Stimulated activated memory B cell treated with anti-CD40 and anti-IgM and Interleukin-4, amounts not matched to agents 10 μg/mL and 1 μg/mL and 100 μg/mL, for 72 hours (primary cell): Measurements from ENCODE around the gene MACROD2.

Source experiments
- ATAC-seq: fragments of 150-1000 bp; cut with Tn5 transposase; 2 replicates; pipeline ENCODE4 v1.10.0; 2021
- H3K27ac Mint-ChIP-seq: one replicate; pipeline ENCODE4 v1.8.0; 2022; ENCODE audit warnings: mild to moderate bottlenecking, mixed read lengths
- H3K27me3 Mint-ChIP-seq: one replicate; pipeline ENCODE4 v1.8.0; 2022; ENCODE audit warnings: mixed read lengths
- H3K36me3 Mint-ChIP-seq: one replicate; pipeline ENCODE4 v1.8.0; 2022; ENCODE audit warnings: mixed read lengths
- H3K4me1 Mint-ChIP-seq: one replicate; pipeline ENCODE4 v1.8.0; 2022; ENCODE audit warnings: mixed read lengths
- H3K4me3 Mint-ChIP-seq: one replicate; pipeline ENCODE4 v1.8.0; 2022; ENCODE audit warnings: mild to moderate bottlenecking, moderate library complexity, mixed read lengths
- H3K9me3 Mint-ChIP-seq: one replicate; pipeline ENCODE4 v1.8.0; 2022; ENCODE audit warnings: mixed read lengths

MACROD2 gene

GRCh38 chr20:15071085-15071808, 1075.9 kb downstream of the MACROD2 start:
- no peaks in the 10 kb centered on the region for H3K9me3 Mint-ChIP-seq
- ATAC-seq = no peak
- no peak overlapping the region for H3K4me3 Mint-ChIP-seq
- H3K27me3 Mint-ChIP-seq = no peaks in the 10 kb centered on the region
- H3K4me1 Mint-ChIP-seq = no peaks in the 10 kb centered on the region
- H3K27ac Mint-ChIP-seq = no peak overlapping the region
- no peaks in the 10 kb centered on the region for H3K36me3 Mint-ChIP-seq

DNA sequence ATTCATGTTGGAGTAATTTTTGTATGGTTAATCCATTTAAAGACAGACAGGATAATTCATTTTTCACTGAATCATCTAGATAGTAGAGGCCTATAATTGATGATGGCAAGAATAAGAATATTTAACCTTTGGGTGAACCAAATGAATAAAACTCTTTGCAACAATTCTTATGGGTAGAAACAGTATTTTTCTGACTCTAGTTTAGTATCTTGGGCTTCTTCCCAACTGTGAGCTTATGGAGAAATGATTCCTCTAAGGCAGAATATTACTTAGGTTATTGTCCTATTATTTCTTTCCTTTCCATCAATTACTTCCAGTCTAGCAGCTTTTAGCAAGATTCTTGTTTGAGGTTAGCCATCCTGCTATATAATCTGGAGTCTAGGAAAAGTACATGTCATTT, 1077.0 kb downstream of the MACROD2 start:
- Mint-ChIP-seq H3K27me3 (no peaks in the 10 kb centered on the region), H3K27ac (no peak overlapping the region), H3K36me3 (no peaks in the 10 kb centered on the region), H3K9me3 (no peaks in the 10 kb centered on the region), H3K4me3 (no peak overlapping the region), H3K4me1 (no peaks in the 10 kb centered on the region)
- ATAC-seq = no peak

- no peak for ATAC-seq
- Mint-ChIP-seq H3K4me3 (no peak overlapping the region), H3K9me3 (no peaks in the 10 kb centered on the region)
These were observed 1080.3 kb downstream of the MACROD2 start for GRCh38 chr20:15075586-15075985.

GRCh38 chr20:15076785-15077184, 1081.5 kb downstream of the MACROD2 start:
- H3K4me1 Mint-ChIP-seq = no peaks in the 10 kb centered on the region
- H3K9me3 Mint-ChIP-seq = no peaks in the 10 kb centered on the region
- no peak for ATAC-seq
- H3K27me3 Mint-ChIP-seq = no peaks in the 10 kb centered on the region
- no peak overlapping the region for H3K4me3 Mint-ChIP-seq
- no peaks in the 10 kb centered on the region for H3K36me3 Mint-ChIP-seq
- H3K27ac Mint-ChIP-seq = no peak overlapping the region

More at GRCh38 chr20:15075586-15075985, 1080.3 kb downstream of the MACROD2 start:
- no peaks in the 10 kb centered on the region for H3K4me1 Mint-ChIP-seq
- no peaks in the 10 kb centered on the region for H3K36me3 Mint-ChIP-seq
- no peaks in the 10 kb centered on the region for H3K27me3 Mint-ChIP-seq
- H3K27ac Mint-ChIP-seq = no peak overlapping the region

GRCh38 chr20:15077733-15078250, 1082.5 kb downstream of the MACROD2 start:
- H3K4me3 Mint-ChIP-seq = no peak overlapping the region
- H3K27me3 Mint-ChIP-seq = no peaks in the 10 kb centered on the region
- H3K9me3 Mint-ChIP-seq = no peaks in the 10 kb centered on the region
- ATAC-seq = no peak
- H3K36me3 Mint-ChIP-seq = no peaks in the 10 kb centered on the region
- no peaks in the 10 kb centered on the region for H3K4me1 Mint-ChIP-seq
- H3K27ac Mint-ChIP-seq = no peak overlapping the region

DNA sequence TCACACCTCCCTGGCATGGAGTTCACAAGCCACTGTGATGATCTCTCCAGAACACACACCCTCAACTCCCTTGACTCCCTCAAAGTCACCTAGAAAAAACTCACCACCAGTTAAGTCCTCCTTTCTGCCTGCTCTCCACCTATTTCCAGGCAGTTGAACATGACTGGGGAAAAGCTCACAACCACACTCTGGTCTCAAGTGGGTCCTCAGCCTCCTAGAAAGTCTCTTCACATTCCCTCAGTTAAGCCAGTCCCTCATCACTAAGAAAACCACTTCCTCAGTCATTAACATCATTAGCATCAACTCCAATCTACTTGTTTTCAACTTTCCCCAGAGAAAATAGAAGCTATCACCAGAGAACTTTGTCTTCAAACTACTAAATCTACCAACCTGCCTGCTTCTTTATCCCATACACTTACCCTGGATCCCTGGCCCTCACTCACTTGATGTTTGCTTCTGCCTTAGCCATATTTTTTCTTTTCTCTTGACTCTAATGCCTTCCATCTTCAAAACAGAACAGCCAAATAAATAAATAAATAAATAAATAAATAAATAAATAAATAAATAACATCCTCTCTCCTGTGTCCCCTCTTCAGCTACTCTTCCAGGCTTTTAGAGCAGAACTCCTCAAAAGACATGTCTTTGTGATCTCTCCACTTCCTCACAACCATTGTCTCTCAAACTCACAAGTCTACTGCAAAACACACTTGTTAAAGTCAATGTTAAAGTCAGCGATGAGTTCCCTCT, 1084.5 kb downstream of the MACROD2 start:
- Mint-ChIP-seq H3K4me3 (no peak overlapping the region), H3K9me3 (no peaks in the 10 kb centered on the region), H3K4me1 (no peaks in the 10 kb centered on the region), H3K36me3 (no peaks in the 10 kb centered on the region), H3K27ac (no peak overlapping the region), H3K27me3 (no peaks in the 10 kb centered on the region)
- peak; percentile 9 for ATAC-seq

DNA sequence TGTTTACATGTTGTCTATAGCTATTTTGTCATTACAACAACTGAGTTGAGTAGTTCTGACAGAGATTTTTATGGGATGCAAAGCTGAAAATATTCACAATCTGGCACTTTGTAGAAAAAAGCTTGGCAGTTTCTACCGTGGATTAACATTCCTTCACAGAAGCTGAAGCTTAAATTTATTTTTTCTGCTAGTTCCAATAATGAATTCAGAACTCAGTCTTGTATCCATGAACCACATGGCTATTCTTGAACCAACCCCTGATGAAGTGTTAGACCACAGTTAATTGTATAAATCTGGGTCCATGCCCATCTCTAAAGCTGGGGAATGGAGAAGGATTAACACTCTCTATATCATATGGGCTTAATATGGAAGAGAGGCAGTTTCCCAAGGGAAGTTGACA, 1085.9 kb downstream of the MACROD2 start:
- Mint-ChIP-seq H3K4me3 (no peak overlapping the region), H3K27me3 (no peaks in the 10 kb centered on the region), H3K36me3 (no peaks in the 10 kb centered on the region), H3K27ac (no peak overlapping the region), H3K4me1 (no peaks in the 10 kb centered on the region), H3K9me3 (no peaks in the 10 kb centered on the region)
- ATAC-seq = no peak

- ATAC-seq = no peak
- no peaks in the 10 kb centered on the region for H3K36me3 Mint-ChIP-seq
- no peaks in the 10 kb centered on the region for H3K9me3 Mint-ChIP-seq
- no peak overlapping the region for H3K4me3 Mint-ChIP-seq
- no peaks in the 10 kb centered on the region for H3K4me1 Mint-ChIP-seq
- no peak overlapping the region for H3K27ac Mint-ChIP-seq
- H3K27me3 Mint-ChIP-seq = no peaks in the 10 kb centered on the region
These were observed 1096.2 kb downstream of the MACROD2 start for GRCh38 chr20:15091421-15092037.

- Mint-ChIP-seq H3K4me1 (no peaks in the 10 kb centered on the region), H3K36me3 (no peaks in the 10 kb centered on the region), H3K27ac (no peak overlapping the region), H3K27me3 (peaks cover 8% of the 10 kb centered on the region), H3K4me3 (no peak overlapping the region), H3K9me3 (no peaks in the 10 kb centered on the region)
- ATAC-seq = no peak
These were observed 1103.0 kb downstream of the MACROD2 start for GRCh38 chr20:15098351-15098750.

- no peak for ATAC-seq
- H3K9me3 Mint-ChIP-seq = no peaks in the 10 kb centered on the region
- no peak overlapping the region for H3K4me3 Mint-ChIP-seq
- no peaks in the 10 kb centered on the region for H3K36me3 Mint-ChIP-seq
- H3K27ac Mint-ChIP-seq = no peak overlapping the region
- no peaks in the 10 kb centered on the region for H3K4me1 Mint-ChIP-seq
- H3K27me3 Mint-ChIP-seq = peaks cover 8% of the 10 kb centered on the region
These were observed 1103.8 kb downstream of the MACROD2 start for GRCh38 chr20:15099130-15099529.

GRCh38 chr20:15100506-15101160, 1105.3 kb downstream of the MACROD2 start:
- no peak for ATAC-seq
- Mint-ChIP-seq H3K27ac (no peak overlapping the region), H3K27me3 (peaks cover 8% of the 10 kb centered on the region), H3K36me3 (no peaks in the 10 kb centered on the region), H3K4me1 (no peaks in the 10 kb centered on the region), H3K4me3 (no peak overlapping the region), H3K9me3 (no peaks in the 10 kb centered on the region)

DNA sequence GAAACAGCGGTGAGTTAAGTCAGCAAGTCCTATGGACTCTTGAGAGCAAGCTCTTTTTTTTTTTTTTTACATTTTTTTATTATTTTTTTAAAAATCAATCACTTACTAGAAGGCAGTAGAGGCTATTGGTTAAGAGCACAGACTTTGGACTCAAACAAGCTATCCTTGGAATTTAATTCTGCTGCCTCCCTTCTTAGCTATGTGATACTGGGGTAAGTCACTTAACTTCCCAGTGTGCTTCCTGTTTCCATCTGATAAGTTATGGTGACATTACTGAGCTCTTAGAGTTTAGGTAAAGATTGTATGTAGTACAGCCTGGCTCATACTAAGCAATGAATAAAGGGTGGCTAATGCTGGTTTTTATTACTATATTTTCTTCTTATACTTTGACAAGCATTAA, 1112.6 kb downstream of the MACROD2 start:
- H3K4me3 Mint-ChIP-seq = no peak overlapping the region
- H3K27me3 Mint-ChIP-seq = no peaks in the 10 kb centered on the region
- no peak overlapping the region for H3K27ac Mint-ChIP-seq
- ATAC-seq = no peak
- no peaks in the 10 kb centered on the region for H3K9me3 Mint-ChIP-seq
- H3K36me3 Mint-ChIP-seq = no peaks in the 10 kb centered on the region
- H3K4me1 Mint-ChIP-seq = no peaks in the 10 kb centered on the region

- no peaks in the 10 kb centered on the region for H3K27me3 Mint-ChIP-seq
- no peak for ATAC-seq
- H3K9me3 Mint-ChIP-seq = no peaks in the 10 kb centered on the region
- no peak overlapping the region for H3K4me3 Mint-ChIP-seq
- no peaks in the 10 kb centered on the region for H3K4me1 Mint-ChIP-seq
- no peak overlapping the region for H3K27ac Mint-ChIP-seq
- H3K36me3 Mint-ChIP-seq = no peaks in the 10 kb centered on the region
These were observed 1114.2 kb downstream of the MACROD2 start for GRCh38 chr20:15109494-15109893.

DNA sequence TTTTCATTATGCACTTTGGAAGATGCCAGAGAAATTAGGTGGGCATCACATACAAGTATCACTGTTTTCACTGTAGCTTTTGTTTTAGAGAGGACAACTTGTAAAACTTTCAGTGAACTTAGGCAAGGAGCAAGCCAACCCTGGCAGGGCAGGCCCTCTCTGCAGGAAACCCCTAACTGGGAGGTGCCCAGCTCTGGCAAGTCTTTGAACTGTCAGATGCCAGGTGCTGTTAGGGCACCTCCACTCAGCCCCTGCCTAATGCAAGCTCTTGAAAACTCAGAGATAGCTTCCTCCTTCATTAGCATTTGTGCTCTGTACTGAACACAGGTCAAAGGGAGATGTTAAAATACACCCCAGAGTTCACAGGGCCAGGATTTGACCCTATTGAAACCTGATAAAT, 1116.3 kb downstream of the MACROD2 start:
- H3K4me3 Mint-ChIP-seq = no peak overlapping the region
- no peaks in the 10 kb centered on the region for H3K27me3 Mint-ChIP-seq
- ATAC-seq = no peak
- H3K36me3 Mint-ChIP-seq = no peaks in the 10 kb centered on the region
- no peaks in the 10 kb centered on the region for H3K4me1 Mint-ChIP-seq
- H3K27ac Mint-ChIP-seq = no peak overlapping the region
- H3K9me3 Mint-ChIP-seq = no peaks in the 10 kb centered on the region

- H3K36me3 Mint-ChIP-seq = no peaks in the 10 kb centered on the region
- no peak overlapping the region for H3K27ac Mint-ChIP-seq
- H3K9me3 Mint-ChIP-seq = no peaks in the 10 kb centered on the region
- no peaks in the 10 kb centered on the region for H3K4me1 Mint-ChIP-seq
- H3K4me3 Mint-ChIP-seq = no peak overlapping the region
- ATAC-seq = no peak
- no peaks in the 10 kb centered on the region for H3K27me3 Mint-ChIP-seq
These were observed 1117.9 kb downstream of the MACROD2 start for GRCh38 chr20:15113144-15113773.
